HG03520 (cell line): Measurements from ENCODE around the gene ALK.

Experiments
- ATAC-seq: cut with Tn5 transposase; IDR thresholded peaks from one replicate; pipeline ENCODE4 v1.9.1; 2021; ENCODE audit warnings: mild to moderate bottlenecking, moderate library complexity; ENCODE audit not compliant: unreplicated experiment

ALK gene

GRCh38 chr2:29799628-29800027 lies 121.8 kb downstream of the ALK start:
- ATAC-seq, result no peak

- no peak for ATAC-seq
Observed at GRCh38 chr2:29797916-29798315, 123.5 kb downstream of the ALK start.

DNA sequence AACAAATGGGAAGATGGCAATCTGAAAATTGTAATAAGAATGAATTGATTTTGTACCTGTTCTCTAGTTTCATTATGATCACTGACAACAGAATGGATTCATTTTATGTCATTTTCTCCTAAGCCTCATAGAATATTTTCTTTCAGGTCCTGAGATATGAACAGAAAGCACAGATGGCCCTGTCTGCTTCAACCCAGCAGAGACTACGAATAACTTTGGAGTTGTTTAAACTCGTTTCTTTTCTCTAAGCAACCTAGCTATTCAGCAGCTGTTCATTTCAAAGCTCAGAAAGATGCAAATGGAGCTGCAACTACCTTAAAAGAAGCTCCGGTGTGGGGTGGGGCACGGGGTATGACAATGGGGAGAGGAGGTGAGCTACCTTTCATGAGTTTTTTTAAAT lies 124.9 kb downstream of the ALK start:
- no peak for ATAC-seq

- no peak for ATAC-seq
Observed at GRCh38 chr2:29789911-29790485, 131.4 kb downstream of the ALK start.

GRCh38 chr2:29787473-29788465 lies 133.6 kb downstream of the ALK start:
- ATAC-seq, result no peak

GRCh38 chr2:29786361-29786760 lies 135.0 kb downstream of the ALK start:
- no peak for ATAC-seq

DNA sequence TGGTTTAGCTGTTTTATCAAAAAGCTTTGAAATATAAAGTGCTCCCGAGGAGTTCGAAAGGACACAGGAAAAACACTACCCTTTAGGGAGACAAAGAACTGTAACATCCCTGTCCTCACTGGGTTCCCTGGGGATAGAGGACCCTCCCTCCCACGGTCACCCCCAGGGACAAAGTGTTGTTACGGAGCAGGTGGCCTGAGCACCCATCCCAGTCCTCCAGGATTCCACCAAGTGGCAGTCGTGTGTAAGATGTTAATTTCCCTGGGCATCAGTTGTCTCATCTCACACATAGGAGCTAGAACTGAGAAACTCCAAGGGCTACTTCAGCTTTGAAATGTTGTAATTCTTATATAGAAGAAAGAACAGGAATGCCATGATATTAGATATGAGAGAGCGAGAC lies 137.7 kb downstream of the ALK start:
- no peak for ATAC-seq

GRCh38 chr2:29782549-29783458 lies 138.6 kb downstream of the ALK start:
- ATAC-seq, result no peak

GRCh38 chr2:29782087-29782486 lies 139.3 kb downstream of the ALK start:
- ATAC-seq, result no peak

DNA sequence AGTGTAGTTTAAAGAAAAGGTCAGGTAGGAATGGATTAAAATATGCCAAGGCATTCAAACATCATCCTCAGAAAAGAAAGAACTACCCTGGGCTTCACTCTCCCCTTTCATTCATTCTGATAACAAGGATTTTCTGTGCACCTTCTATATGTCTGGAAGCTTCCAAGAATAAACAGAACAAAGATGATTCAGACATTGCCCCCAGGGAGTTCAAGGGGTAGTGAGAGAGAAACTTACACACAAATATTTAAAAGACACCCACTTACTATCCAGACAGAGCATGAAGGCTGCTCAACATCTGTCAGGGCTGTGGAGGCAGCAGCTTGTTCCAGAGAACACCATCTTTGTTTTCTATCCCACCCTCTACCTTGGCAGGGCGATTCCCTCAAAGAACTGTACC lies 140.5 kb downstream of the ALK start:
- no peak for ATAC-seq

GRCh38 chr2:29777161-29777560 lies 144.2 kb downstream of the ALK start:
- ATAC-seq, result no peak

DNA sequence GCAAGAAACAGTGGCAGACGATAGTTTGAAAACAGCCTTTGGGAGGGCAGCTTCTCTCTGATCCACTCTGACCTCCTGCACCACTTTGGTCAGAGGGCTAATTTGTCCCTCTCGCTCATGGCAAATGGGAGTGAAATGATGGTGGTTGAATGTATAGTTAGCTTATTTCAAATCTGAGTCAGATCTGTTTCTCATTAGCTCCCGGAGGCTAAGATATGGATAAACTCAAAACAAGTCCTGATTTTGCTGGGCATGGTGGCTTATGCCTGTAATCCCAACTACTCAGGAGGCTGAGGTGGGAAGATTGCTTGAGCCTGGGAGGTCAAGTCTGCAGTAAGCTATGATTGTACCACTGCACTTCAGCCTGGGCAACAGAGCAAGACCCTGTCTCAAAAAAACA lies 145.0 kb downstream of the ALK start:
- ATAC-seq, result no peak

GRCh38 chr2:29775937-29776336 lies 145.4 kb downstream of the ALK start:
- no peak for ATAC-seq

- no peak for ATAC-seq
Observed at GRCh38 chr2:29774624-29775023, 146.8 kb downstream of the ALK start.

DNA sequence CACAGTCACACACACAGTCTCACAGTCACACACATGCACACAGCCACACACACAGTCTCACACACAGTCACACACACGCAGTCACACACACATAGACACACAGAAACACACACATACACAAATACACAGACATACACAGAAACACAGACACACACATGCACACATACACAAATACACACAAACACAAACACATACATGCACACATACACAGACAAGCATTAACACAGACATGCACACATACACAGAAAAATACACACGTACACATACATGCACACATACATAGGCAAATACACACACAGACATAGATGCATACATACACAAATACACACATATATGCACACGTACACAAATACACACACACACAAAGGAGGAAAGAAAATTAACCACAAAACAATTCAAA lies 150.5 kb downstream of the ALK start:
- no peak for ATAC-seq

GRCh38 chr2:29769847-29770246 lies 151.5 kb downstream of the ALK start:
- no peak for ATAC-seq

- no peak for ATAC-seq
Observed at GRCh38 chr2:29767606-29768335, 153.6 kb downstream of the ALK start.

GRCh38 chr2:29766191-29766590 lies 155.2 kb downstream of the ALK start:
- no peak for ATAC-seq

- no peak for ATAC-seq
Observed at GRCh38 chr2:29765721-29766120, 155.7 kb downstream of the ALK start.

DNA sequence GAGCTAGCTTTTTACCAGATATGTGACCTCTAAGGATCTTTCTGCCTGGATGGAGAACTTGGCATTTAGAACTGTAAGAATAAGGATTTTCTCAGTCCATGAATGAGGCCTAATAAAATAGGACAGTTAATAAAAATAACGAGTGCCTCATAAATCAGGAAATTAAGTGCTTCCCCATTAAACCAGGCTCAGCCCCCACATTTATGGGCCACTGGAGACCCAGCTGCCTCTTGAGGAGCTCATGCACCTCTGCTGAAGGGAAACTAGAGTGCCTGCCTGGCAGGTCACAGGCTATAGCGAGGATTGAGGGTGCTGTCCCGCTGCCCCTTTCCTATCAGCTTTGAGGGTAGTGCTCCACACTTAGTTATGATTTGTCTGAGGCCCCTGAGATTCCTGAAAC lies 158.0 kb downstream of the ALK start:
- no peak for ATAC-seq

GRCh38 chr2:29762239-29762638 lies 159.1 kb downstream of the ALK start:
- no peak for ATAC-seq
